Effector memory CD4-positive, alpha-beta T cell (primary cell): ENCODE data around the gene FYB2.

ENCODE experiments used
- DNase-seq, 3 donors: peaks; one replicate each; pipeline ENCODE4 v3.0.0-alpha.2; 2020
- H3K27ac ChIP-seq: 2 replicates; pipeline ENCODE4 v1.7.0; 2013; ENCODE audit warnings: mild to moderate bottlenecking, low read length, moderate library complexity; ENCODE audit not compliant: insufficient read depth, poor library complexity, severe bottlenecking
- H3K27me3 ChIP-seq: replicated peaks from 2 replicates; pipeline ENCODE4 v1.7.0; 2013; ENCODE audit warnings: mild to moderate bottlenecking, low read length; ENCODE audit not compliant: insufficient read depth, control insufficient read depth, poor library complexity, severe bottlenecking
- H3K36me3 ChIP-seq: 2 replicates; pipeline ENCODE4 v1.7.0; 2013; ENCODE audit warnings: mild to moderate bottlenecking, low read length, moderate library complexity; ENCODE audit not compliant: control insufficient read depth, insufficient read depth
- H3K4me1 ChIP-seq: 2 replicates; pipeline ENCODE4 v1.7.0; 2013; ENCODE audit warnings: low read length, mild to moderate bottlenecking; ENCODE audit not compliant: control insufficient read depth, insufficient read depth, poor library complexity, severe bottlenecking
- H3K4me3 ChIP-seq: 2 replicates; pipeline ENCODE4 v1.7.0; 2013; ENCODE audit warnings: low read length, low read depth, mild to moderate bottlenecking; ENCODE audit not compliant: insufficient read depth, poor library complexity, severe bottlenecking
- H3K9me3 ChIP-seq: 2 replicates; pipeline ENCODE4 v1.7.0; 2013; ENCODE audit warnings: mild to moderate bottlenecking, low read length, moderate library complexity; ENCODE audit not compliant: control insufficient read depth

Gene FYB2

GRCh38 chr1:56745231-56745630 is 74.0 kb downstream of the FYB2 start:
- no peak overlapping the region for H3K27ac ChIP-seq
- DNase-seq, result no peak
- H3K9me3 ChIP-seq, result no peaks in the 10 kb centered on the region
- no peak overlapping the region for H3K4me3 ChIP-seq
- H3K36me3 ChIP-seq, result no peaks in the 10 kb centered on the region
- no peaks in the 10 kb centered on the region for H3K4me1 ChIP-seq
- no peaks in the 10 kb centered on the region for H3K27me3 ChIP-seq

DNA sequence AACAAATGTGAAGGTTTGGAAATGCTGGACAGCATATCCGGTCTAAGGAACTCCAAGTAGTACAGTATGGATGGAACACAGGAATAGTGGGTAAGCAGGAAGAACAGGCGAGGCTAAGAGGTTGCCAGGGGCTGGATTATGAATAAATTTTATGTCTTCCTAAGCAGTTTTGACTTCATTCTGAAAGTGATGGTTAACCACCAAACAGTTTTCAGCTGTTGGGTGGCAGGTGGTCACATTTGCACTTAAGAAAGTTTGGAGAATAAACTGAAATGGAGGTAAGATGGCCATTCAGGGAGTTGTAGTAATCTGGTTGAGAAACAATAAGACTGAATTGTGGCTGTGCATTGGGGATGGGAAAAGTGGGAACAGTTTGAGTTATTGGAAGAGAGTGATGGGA is 90.2 kb downstream of the FYB2 start:
- no peak overlapping the region for H3K27ac ChIP-seq
- no peaks in the 10 kb centered on the region for H3K36me3 ChIP-seq
- H3K4me1 ChIP-seq, result no peaks in the 10 kb centered on the region
- peaks cover 6% of the 10 kb centered on the region for H3K27me3 ChIP-seq
- H3K4me3 ChIP-seq, result no peak overlapping the region
- DNase-seq, result no peak
- H3K9me3 ChIP-seq, result no peaks in the 10 kb centered on the region

DNA sequence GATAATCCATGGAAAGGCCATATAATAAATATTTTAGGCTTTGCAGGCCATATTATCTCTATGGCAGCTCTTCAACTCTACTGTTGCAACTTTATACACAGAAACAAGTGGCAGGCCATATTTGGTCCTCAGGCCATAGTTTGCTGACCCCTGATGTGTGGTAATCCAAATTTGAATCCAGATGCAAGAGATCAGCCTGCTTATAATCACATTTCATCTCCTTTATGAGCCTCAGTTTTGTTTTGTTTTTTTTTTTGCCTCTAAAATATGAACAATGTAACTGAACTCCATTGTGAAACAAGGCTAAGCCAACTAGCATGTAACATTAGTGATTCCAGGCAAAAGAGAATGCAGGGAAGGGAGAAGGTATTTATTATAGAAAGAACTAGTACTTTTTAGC is 92.5 kb downstream of the FYB2 start:
- no peaks in the 10 kb centered on the region for H3K4me1 ChIP-seq
- peaks cover 6% of the 10 kb centered on the region for H3K27me3 ChIP-seq
- H3K36me3 ChIP-seq, result no peaks in the 10 kb centered on the region
- H3K9me3 ChIP-seq, result no peaks in the 10 kb centered on the region
- DNase-seq, result no peak
- H3K4me3 ChIP-seq, result no peak overlapping the region
- H3K27ac ChIP-seq, result no peak overlapping the region

DNA sequence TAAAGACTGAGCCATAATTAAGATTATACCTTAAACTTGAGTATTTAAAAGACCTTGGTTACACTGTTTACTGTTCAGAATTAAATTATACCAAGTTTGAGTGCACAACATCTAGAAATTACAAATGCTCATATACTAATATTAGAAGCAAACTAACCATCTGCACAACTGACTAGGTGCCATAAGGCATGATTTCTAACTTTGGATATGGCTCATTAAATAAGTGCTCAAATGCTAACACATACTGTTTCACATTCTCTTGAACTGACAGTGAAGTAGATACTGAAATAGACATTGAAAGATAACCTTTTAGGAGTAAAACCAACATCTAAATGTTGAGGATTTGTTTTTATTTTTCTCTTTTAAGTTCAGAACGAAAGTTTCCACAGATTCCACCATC is 100.0 kb downstream of the FYB2 start:
- Histone ChIP-seq H3K36me3 (no peaks in the 10 kb centered on the region), H3K4me3 (no peak overlapping the region), H3K27me3 (no peaks in the 10 kb centered on the region), H3K9me3 (no peaks in the 10 kb centered on the region), H3K4me1 (no peaks in the 10 kb centered on the region), H3K27ac (no peak overlapping the region)
- DNase-seq, result no peak

GRCh38 chr1:56715156-56715555 is 104.0 kb downstream of the FYB2 start:
- no peaks in the 10 kb centered on the region for H3K27me3 ChIP-seq
- no peak overlapping the region for H3K27ac ChIP-seq
- H3K4me3 ChIP-seq, result no peak overlapping the region
- no peaks in the 10 kb centered on the region for H3K9me3 ChIP-seq
- H3K4me1 ChIP-seq, result no peaks in the 10 kb centered on the region
- DNase-seq, result no peak
- H3K36me3 ChIP-seq, result no peaks in the 10 kb centered on the region

GRCh38 chr1:56713112-56713511 is 106.1 kb downstream of the FYB2 start:
- H3K27ac ChIP-seq, result no peak overlapping the region
- no peaks in the 10 kb centered on the region for H3K4me1 ChIP-seq
- H3K4me3 ChIP-seq, result no peak overlapping the region
- no peak for DNase-seq
- H3K36me3 ChIP-seq, result no peaks in the 10 kb centered on the region
- H3K27me3 ChIP-seq, result no peaks in the 10 kb centered on the region
- H3K9me3 ChIP-seq, result no peaks in the 10 kb centered on the region

GRCh38 chr1:56712150-56712549 is 107.1 kb downstream of the FYB2 start:
- Histone ChIP-seq H3K4me3 (no peak overlapping the region), H3K36me3 (no peaks in the 10 kb centered on the region), H3K27me3 (no peaks in the 10 kb centered on the region), H3K4me1 (no peaks in the 10 kb centered on the region), H3K9me3 (no peaks in the 10 kb centered on the region), H3K27ac (no peak overlapping the region)
- DNase-seq, result no peak

DNA sequence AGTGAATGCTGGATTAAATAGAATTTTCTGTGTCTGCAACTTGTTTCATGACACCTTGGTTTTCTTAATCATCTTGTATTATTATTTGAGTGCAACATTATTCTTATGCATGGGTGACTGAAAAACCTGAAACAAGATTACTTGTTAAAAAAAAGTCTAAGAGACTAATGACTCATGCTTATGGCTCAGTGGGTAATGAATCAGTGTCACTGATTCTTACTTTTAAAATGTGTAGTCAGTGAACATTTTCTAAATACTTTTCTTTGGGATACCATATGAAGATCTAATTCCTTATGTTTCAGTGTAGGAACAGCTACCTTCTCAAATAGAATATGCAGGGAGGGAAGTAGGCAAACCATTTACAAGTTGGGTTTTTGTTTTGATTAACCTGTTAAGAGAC is 108.6 kb downstream of the FYB2 start:
- no peak for DNase-seq
- Histone ChIP-seq H3K27me3 (no peaks in the 10 kb centered on the region), H3K9me3 (no peaks in the 10 kb centered on the region), H3K4me3 (no peak overlapping the region), H3K36me3 (no peaks in the 10 kb centered on the region), H3K27ac (no peak overlapping the region), H3K4me1 (no peaks in the 10 kb centered on the region)

GRCh38 chr1:56709995-56710394 is 109.2 kb downstream of the FYB2 start:
- Histone ChIP-seq H3K27ac (no peak overlapping the region), H3K4me3 (no peak overlapping the region), H3K27me3 (no peaks in the 10 kb centered on the region), H3K4me1 (no peaks in the 10 kb centered on the region), H3K36me3 (no peaks in the 10 kb centered on the region), H3K9me3 (no peaks in the 10 kb centered on the region)
- DNase-seq, result no peak

DNA sequence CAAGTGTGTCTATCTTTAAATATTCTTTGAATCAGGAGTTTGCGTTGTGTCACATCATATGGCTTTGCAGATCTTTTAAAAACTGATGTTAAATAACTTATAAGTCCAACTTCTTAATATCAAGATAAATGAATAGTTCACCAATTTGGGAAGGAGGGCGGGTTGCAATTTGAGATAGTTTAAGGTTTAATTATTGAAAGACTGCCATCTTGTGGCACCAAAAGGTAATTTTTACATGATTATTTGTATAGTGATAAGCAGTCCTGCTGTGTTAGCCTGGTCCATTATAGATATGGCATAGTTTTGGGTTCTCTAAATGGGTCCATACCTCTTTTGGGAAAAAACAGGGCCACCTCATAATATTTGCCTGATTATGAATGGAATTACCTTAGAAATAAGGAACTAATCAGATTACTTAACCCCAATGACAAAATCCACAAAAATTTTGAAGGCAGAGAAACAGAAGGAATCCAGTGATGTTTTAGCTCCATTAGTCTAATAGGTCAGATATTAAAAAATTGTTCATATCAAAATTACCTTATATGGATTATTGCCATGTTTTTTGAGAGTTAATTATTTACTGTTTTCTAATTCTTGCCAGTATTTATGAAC is 109.8 kb downstream of the FYB2 start:
- no peak overlapping the region for H3K4me3 ChIP-seq
- no peak for DNase-seq

More for the DNA sequence above, 109.8 kb downstream of the FYB2 start:
- Histone ChIP-seq H3K4me1 (no peaks in the 10 kb centered on the region), H3K27ac (no peak overlapping the region), H3K9me3 (no peaks in the 10 kb centered on the region), H3K27me3 (no peaks in the 10 kb centered on the region), H3K36me3 (no peaks in the 10 kb centered on the region)
